ENCODE data around the gene CSGALNACT2. TPM values are rescaled to one million over a fixed set of nuclear protein-coding genes. Genes with fewer than 3 reads are reported as not detected.
"Not testable (repeated sequence)": the region's sequence is repeated elsewhere in the genome, so short reads cannot be mapped to it uniquely, and the experiment has no call there.

CSGALNACT2 gene
- total RNA-seq, 1 experiment from 2014 or later: 3.0 TPM

GRCh38 chr10:43137717-43138020, 576 bp upstream of the CSGALNACT2 start:
- DNase-seq (ENCODE audit: low read depth): peak; percentile 28

- peak; percentile 17 for DNase-seq (ENCODE audit: low read depth)
Observed at GRCh38 chr10:43138757-43139241, 554 bp downstream of the CSGALNACT2 start.

GRCh38 chr10:43141421-43141820, 3.2 kb downstream of the CSGALNACT2 start:
- no peak for DNase-seq (ENCODE audit: low read depth)

- DNase-seq (ENCODE audit: low read depth): no peak
Observed at GRCh38 chr10:43145311-43145710, 7.1 kb downstream of the CSGALNACT2 start.

- DNase-seq (ENCODE audit: low read depth): not testable (repeated sequence)
Observed at GRCh38 chr10:43145936-43146335, 7.7 kb downstream of the CSGALNACT2 start.

- no peak for DNase-seq (ENCODE audit: low read depth)
Observed at GRCh38 chr10:43151371-43151770, 13.1 kb downstream of the CSGALNACT2 start.

GRCh38 chr10:43153901-43154300, 15.7 kb downstream of the CSGALNACT2 start:
- DNase-seq (ENCODE audit: low read depth): no peak

- DNase-seq (ENCODE audit: low read depth): no peak
Observed at GRCh38 chr10:43155221-43155620, 17.0 kb downstream of the CSGALNACT2 start.

- DNase-seq (ENCODE audit: low read depth): no peak
Observed at GRCh38 chr10:43155741-43156140, 17.5 kb downstream of the CSGALNACT2 start.

GRCh38 chr10:43156590-43157341, 18.5 kb downstream of the CSGALNACT2 start:
- no peak for DNase-seq (ENCODE audit: low read depth)

GRCh38 chr10:43158636-43159035, 20.4 kb downstream of the CSGALNACT2 start:
- no peak for DNase-seq (ENCODE audit: low read depth)

GRCh38 chr10:43160046-43160920, 22.0 kb downstream of the CSGALNACT2 start:
- DNase-seq (ENCODE audit: low read depth): peak; percentile 60

GRCh38 chr10:43160921-43161255, 22.6 kb downstream of the CSGALNACT2 start:
- DNase-seq (ENCODE audit: low read depth): no peak

GRCh38 chr10:43162604-43163003, 24.4 kb downstream of the CSGALNACT2 start:
- no peak for DNase-seq (ENCODE audit: low read depth)

GRCh38 chr10:43166207-43166879, 28.1 kb downstream of the CSGALNACT2 start:
- no peak for DNase-seq (ENCODE audit: low read depth)

GRCh38 chr10:43166880-43167497, 28.7 kb downstream of the CSGALNACT2 start:
- no peak for DNase-seq (ENCODE audit: low read depth)

GRCh38 chr10:43167498-43167889, 29.2 kb downstream of the CSGALNACT2 start:
- DNase-seq (ENCODE audit: low read depth): no peak

- DNase-seq (ENCODE audit: low read depth): peak; percentile 9
Observed at GRCh38 chr10:43170491-43170890, 32.2 kb downstream of the CSGALNACT2 start.

GRCh38 chr10:43172645-43173044, 34.4 kb downstream of the CSGALNACT2 start:
- DNase-seq (ENCODE audit: low read depth): no peak

- DNase-seq (ENCODE audit: low read depth): no peak
Observed at GRCh38 chr10:43173120-43173519, 34.9 kb downstream of the CSGALNACT2 start.

- no peak for DNase-seq (ENCODE audit: low read depth)
Observed at GRCh38 chr10:43174969-43175368, 36.7 kb downstream of the CSGALNACT2 start.

GRCh38 chr10:43176271-43176670, 38.0 kb downstream of the CSGALNACT2 start:
- DNase-seq (ENCODE audit: low read depth): no peak
